Right kidney (tissue), 9 donors: ENCODE data around the gene EMC9.

Experiments
- DNase-seq: peaks from one replicate; pipeline ENCODE4 v3.0.0-alpha.2; 2016
- long read RNA-seq, 8 donors: transcript quantifications; one replicate each; lab custom pipeline, GENCODE V29; 2026

The EMC9 gene, protein sequence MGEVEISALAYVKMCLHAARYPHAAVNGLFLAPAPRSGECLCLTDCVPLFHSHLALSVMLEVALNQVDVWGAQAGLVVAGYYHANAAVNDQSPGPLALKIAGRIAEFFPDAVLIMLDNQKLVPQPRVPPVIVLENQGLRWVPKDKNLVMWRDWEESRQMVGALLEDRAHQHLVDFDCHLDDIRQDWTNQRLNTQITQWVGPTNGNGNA
- long read RNA-seq, donor 1, transcript EMC9-202 (5 exons, 953 nt): minor isoform, 5 of 34 reads
- long read RNA-seq, donor 1, transcript EMC9-203 (1 exons, 565 nt): major isoform, 12 of 34 reads
- long read RNA-seq, donor 1, transcript EMC9-201 (6 exons, 835 nt): minor isoform, 10 of 34 reads
- long read RNA-seq, donor 1, partial matches to known transcripts: 7 of 34 reads
- long read RNA-seq, donor 1, other reads (novel, unspliced or antisense): 0 of 34 reads
- long read RNA-seq, donor 2, transcript EMC9-203 (1 exons, 565 nt): major isoform, 5 of 11 reads
- long read RNA-seq, donor 2, transcript EMC9-202 (5 exons, 953 nt): major isoform, 5 of 11 reads
- long read RNA-seq, donor 2, partial matches to known transcripts: 0 of 11 reads
- long read RNA-seq, donor 2, other reads (novel, unspliced or antisense): 0 of 11 reads
- long read RNA-seq, donor 3, transcript EMC9-203 (1 exons, 565 nt): major isoform, 5 of 14 reads
- long read RNA-seq, donor 3, partial matches to known transcripts: 6 of 14 reads
- long read RNA-seq, donor 3, other reads (novel, unspliced or antisense): 0 of 14 reads
- long read RNA-seq, donor 4, transcript EMC9-203 (1 exons, 565 nt): major isoform, 11 of 25 reads
- long read RNA-seq, donor 4, partial matches to known transcripts: 5 of 25 reads
- long read RNA-seq, donor 4, other reads (novel, unspliced or antisense): 7 of 25 reads
- long read RNA-seq, donor 5, transcript EMC9-201 (6 exons, 835 nt): major isoform, 14 of 40 reads
- long read RNA-seq, donor 5, partial matches to known transcripts: 20 of 40 reads
- long read RNA-seq, donor 5, other reads (novel, unspliced or antisense): 0 of 40 reads
- long read RNA-seq, donor 6, transcript EMC9-203 (1 exons, 565 nt): major isoform, 10 of 16 reads
- long read RNA-seq, donor 6, partial matches to known transcripts: 0 of 16 reads
- long read RNA-seq, donor 6, other reads (novel, unspliced or antisense): 0 of 16 reads
- long read RNA-seq, donor 7: 0 reads
- long read RNA-seq, donor 8, transcript EMC9-203 (1 exons, 565 nt): major isoform, 5 of 515 reads
- long read RNA-seq, donor 8, partial matches to known transcripts: 483 of 515 reads
- long read RNA-seq, donor 8, other reads (novel, unspliced or antisense): 24 of 515 reads

DNA sequence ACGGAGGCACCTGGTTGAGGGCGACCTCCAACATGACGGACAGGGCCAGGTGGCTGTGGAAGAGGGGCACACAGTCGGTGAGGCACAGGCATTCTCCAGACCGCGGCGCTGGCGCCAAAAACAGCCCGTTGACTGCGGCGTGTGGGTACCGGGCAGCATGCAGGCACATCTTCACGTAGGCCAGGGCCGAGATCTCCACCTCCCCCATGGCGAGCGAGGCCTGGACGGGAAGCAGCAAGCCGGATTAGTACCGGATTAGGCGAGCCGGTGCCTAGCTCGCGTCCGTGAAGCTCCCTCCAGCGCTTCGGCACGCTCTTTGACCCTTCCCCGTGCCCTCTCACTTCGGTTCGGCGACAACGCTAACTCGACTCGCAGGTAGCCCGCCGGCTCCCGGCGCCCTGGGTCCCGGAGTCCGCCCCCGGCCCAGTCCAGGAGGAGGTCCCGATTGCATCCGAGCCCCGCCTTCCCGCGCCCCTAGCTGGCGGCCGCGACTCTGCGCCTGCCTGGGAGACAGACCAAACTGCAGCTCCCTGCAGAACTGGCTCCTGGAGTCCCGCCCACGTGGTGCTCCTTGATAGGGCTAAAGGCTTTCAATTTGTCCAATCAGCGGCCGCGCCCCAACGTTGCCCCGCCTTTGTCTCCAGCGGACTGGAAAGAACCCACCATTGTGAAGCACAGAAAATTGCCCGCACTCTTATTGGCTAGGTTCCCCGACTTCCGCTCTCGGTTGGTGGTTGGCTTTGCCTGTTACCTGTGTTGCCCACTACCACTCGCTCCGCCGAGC lies at the start of gene EMC9:
TSS of gene EMC9 (minus strand) at position 495 of the 784 bp plus-strand sequence. CDS start at position 208, 287 bp downstream.
- peak; percentile 95 for DNase-seq

DNA sequence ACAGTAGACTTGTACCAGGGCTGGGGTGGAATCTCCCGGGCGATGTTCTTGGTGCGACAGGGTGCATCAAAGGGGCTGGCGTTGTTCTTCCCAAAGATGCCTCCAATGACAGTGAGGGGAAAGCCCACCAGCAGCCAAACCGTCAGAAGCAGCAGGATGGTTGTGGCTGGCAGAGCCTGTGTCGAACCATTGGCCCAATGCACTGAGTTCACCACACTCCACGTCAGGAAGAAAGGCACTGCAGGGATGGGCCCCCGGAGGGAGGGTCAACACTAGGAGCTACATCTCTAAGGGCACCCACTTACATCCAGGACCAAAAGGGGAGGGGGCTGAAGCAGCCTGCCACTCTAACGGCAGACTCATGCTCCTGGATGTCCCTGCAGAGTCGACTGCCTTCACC lies 49.0 kb upstream of the EMC9 start:
- no peak for DNase-seq

GRCh38 chr14:24189460-24189859 lies 48.1 kb upstream of the EMC9 start:
- DNase-seq: no peak

DNA sequence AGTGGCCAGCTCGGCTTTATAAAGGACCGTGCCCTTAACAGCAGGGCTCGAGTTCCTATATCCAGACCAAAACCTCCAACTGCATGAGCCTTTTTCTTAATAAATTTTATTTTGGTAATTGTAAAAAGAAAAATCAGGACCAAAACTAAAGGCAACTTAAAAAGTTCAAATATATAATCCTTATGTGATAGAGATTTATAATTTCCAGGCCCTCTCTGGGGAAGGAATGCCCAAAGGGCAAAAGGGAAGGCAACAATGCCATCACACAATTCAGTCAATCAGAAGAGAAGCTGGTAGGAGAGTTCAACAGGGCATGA lies 47.6 kb upstream of the EMC9 start:
- DNase-seq: no peak

DNA sequence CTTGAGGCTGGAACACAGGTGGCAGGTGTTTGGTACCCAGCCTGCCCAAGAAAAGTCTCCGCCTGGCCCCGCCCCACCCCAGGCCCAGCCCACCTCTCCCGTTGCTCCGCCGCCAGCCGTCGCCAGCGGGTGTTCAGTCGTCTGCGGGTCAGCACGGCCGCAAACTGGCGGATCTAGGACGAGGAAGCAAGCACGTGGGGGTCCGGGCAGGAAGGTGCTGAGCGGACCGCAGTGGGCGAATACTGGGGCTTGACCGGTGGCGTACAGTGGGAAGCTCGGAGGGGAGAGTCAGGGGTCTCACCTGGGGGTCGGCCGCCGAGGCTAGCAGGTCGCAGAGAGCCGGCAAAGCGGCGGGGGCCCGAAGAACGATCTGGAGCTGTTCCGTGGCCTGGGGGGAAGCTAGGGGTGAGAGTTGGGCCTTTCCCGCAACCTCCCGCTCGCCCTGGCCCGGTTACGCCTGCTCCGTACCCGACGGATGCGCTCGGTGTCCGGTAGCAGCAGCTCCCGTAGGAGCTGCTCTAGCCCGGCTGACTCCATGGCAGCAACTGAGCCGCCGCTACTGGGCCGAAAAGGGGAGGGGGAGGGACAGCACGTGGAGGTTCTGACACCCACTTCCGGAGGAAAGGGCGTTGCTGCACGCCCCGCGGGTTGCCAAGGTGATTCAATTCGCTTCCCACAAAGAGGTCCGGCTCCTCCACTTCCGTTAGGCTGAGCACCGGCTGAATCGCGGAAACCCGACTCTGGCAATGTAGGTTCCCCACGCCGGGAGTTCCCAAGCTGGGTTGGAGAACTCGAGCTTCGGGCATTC lies 47.1 kb upstream of the EMC9 start, which contains the start of gene IPO4:
TSS of gene IPO4 (minus strand) at position 566 of the 808 bp plus-strand sequence. CDS start at position 537, 29 bp downstream.
- DNase-seq: peak; percentile 76

GRCh38 chr14:24187539-24187915 lies 46.1 kb upstream of the EMC9 start:
- DNase-seq: no peak

DNA sequence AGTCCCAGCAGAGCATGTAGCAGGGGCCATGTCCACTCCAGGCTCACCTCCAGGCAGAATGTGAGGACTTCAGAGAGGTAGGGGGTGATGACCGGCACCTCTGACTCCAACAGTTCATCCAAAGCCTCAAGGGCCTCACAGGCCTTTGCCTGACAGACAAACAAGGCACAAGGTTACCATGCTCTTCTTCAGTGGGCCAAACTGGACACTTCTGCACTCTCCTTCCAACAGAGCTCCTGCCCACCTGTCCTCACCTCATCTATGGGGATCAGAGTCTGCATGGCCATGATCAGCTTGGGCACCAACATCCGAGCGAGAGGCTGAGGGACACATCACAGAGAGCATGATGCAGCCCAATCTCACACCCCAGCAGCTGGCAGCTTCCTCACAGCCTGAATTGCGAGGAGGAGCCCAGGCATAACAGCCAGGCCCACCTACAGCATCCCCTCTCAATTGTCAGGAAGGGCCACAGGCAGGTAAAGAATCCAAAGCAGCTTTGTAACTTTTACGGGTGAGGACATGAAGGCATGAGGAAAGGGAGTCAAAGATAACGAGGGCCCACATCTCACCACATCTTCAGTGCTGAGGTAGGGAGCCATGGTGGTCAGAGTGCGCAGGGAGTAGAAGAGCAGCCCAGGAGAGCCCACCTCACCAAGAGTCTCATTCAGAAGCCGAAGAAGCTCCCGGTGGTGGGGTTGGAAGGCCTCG lies 45.6 kb upstream of the EMC9 start:
- no peak for DNase-seq

GRCh38 chr14:24185741-24186140 lies 44.4 kb upstream of the EMC9 start:
- DNase-seq: no peak

DNA sequence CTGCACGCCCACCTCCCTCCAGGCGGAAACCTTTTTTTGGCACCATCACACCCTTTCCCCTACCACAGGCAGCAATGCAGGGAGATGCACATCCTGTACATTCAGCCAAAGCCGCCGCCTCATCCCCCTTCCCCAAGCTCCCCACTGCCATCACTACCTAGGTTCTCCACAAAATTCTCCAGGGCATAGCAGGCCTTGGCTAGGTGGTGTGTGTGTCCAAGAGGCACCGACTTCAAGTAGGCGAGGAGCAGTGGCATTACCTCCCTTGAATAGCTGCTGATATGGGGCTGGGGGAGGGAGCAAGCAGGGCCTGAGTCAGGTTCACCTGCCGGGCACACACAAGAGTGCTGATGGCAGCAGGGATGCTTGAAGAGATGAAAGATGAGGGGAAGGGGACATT lies 43.6 kb upstream of the EMC9 start:
- no peak for DNase-seq

DNA sequence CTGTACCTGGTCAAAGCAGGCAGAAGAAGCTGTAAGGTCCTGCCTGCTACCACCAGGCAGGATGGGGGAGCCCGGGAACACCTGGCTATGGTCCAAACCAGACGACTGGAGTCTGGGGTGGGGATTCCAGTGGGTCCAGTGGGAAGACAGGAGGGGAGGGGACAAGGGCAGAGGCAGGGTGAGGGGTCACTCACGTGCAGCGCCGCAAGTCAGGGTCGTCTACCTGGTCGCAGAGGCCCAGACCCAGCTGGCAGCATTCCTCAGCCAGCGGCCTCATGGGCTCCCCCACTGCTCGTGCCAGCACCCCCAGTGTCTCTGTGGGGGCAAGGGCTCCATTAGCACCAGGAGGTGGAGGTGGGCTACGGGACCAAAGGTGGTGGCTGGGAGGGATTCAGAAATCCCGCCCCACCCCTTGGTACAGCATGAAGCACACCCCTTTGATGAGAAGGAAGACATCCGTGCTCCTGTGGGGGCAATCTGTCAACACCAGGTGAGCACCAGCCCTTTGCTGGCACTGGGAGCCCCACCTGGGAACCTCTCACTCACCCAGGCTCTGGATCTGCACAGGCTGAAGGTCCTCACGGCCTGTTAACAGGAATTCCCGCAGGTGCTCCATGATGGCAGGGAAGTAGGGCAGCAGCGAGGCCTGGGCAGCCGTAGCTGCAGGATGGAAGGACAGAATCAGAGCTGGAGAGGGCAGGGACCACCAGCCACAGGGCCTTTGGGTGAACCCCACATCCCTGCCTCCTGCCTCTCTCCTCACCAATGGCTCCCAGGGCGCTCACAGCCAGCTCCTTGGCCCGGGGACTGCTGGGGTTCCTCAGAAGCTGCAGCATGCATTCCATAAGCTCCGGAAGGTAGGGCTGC lies 42.9 kb upstream of the EMC9 start:
- DNase-seq: no peak

- no peak for DNase-seq
Observed at GRCh38 chr14:24183014-24183481, 41.7 kb upstream of the EMC9 start.

- DNase-seq: no peak
Observed at GRCh38 chr14:24182110-24182882, 40.9 kb upstream of the EMC9 start.

- no peak for DNase-seq
Observed at GRCh38 chr14:24181371-24182077, 40.1 kb upstream of the EMC9 start.

GRCh38 chr14:24179961-24180796 lies 38.8 kb upstream of the EMC9 start:
- DNase-seq: no peak

GRCh38 chr14:24179294-24179960 lies 38.0 kb upstream of the EMC9 start:
- no peak for DNase-seq
